ENCODE measurements around the gene DENND6B.

- TF ChIP-seq RARB (CRISPR knock-in tag; IDR thresholded peaks at IDR 0.05) (no peak), PPARA (CRISPR knock-in tag; IDR thresholded peaks at IDR 0.05; ENCODE audit: borderline replicate concordance) (no peak), ZFP30 (CRISPR knock-in tag; IDR thresholded peaks at IDR 0.05) (no peak), PATZ1 (CRISPR knock-in tag; IDR thresholded peaks at IDR 0.05; ENCODE audit: borderline replicate concordance) (peak; percentile 89; the same call in 1 of the 2 replicates), CREB5 (CRISPR knock-in tag; IDR thresholded peaks at IDR 0.05; ENCODE audit: low read depth) (no peak), CSDC2 (CRISPR knock-in tag; IDR thresholded peaks at IDR 0.05) (no peak), ZNF70 (CRISPR knock-in tag; IDR thresholded peaks at IDR 0.05) (no peak), TSHZ2 (CRISPR knock-in tag; IDR thresholded peaks at IDR 0.05) (no peak), POU6F1 (CRISPR knock-in tag; IDR thresholded peaks at IDR 0.05; ENCODE audit: borderline replicate concordance, low read depth) (no peak), ZFP3 (CRISPR knock-in tag; IDR thresholded peaks at IDR 0.05) (no peak)
Measured at GRCh38 chr22:50293441-50294318, 33.1 kb downstream of the DENND6B start.
